Tongue (tissue), 2 donors: ENCODE results near the gene OR6C75. TPM values are rescaled to one million over a fixed set of nuclear protein-coding genes. Genes with fewer than 3 reads are reported as not detected.
"Not testable (repeated sequence)": the region's sequence is repeated elsewhere in the genome, so short reads cannot be mapped to it uniquely, and the experiment has no call there.

Experiments
- DNase-seq: peaks from one replicate; pipeline ENCODE4 v3.0.0-alpha.2; 2015
- total RNA-seq: library from RNA; depleted of rRNA; stranded (reverse); fragments of >200 nt; gene quantifications from one replicate; pipeline ENCODE4 v1.2.3, GENCODE V29; 2014

OR6C75 gene
- not detected for total RNA-seq

GRCh38 chr12:55362675-55363074 is at the start of gene OR6C75:
Gene OR6C75, plus strand, starts transcription at chr12:55362975. Its CDS starts 2,136 bp downstream, at chr12:55365111.
- no peak for DNase-seq

- no peak for DNase-seq
Observed at GRCh38 chr12:55314043-55314442, 48.7 kb upstream of the OR6C75 start, which contains the start of gene OR6C1. Gene OR6C1, plus strand, starts transcription at chr12:55314343. Its CDS starts 6,257 bp downstream, at chr12:55320600.

- no peak for DNase-seq
Observed at GRCh38 chr12:55320201-55320600, 42.6 kb upstream of the OR6C75 start.

GRCh38 chr12:55325801-55326200 is 37.0 kb upstream of the OR6C75 start:
- DNase-seq: not testable (repeated sequence)

- DNase-seq: no peak
Observed at GRCh38 chr12:55330446-55330845, 32.3 kb upstream of the OR6C75 start, which contains the start of gene OR6C3. Gene OR6C3, plus strand, starts transcription at chr12:55330746. Its CDS starts 955 bp downstream, at chr12:55331701.

- DNase-seq: no peak
Observed at GRCh38 chr12:55336002-55336401, 26.8 kb upstream of the OR6C75 start.

- not testable (repeated sequence) for DNase-seq
Observed at GRCh38 chr12:55355338-55355737, 7.4 kb upstream of the OR6C75 start.

GRCh38 chr12:55365086-55365485 is 2.3 kb downstream of the OR6C75 start:
- no peak for DNase-seq

GRCh38 chr12:55372521-55372920 is 9.7 kb downstream of the OR6C75 start:
- no peak for DNase-seq

GRCh38 chr12:55385891-55386290 is 23.1 kb downstream of the OR6C75 start:
- DNase-seq: no peak

GRCh38 chr12:55392032-55392795 is 29.4 kb downstream of the OR6C75 start:
- no peak for DNase-seq

GRCh38 chr12:55396326-55396725 is 33.6 kb downstream of the OR6C75 start:
- DNase-seq: no peak

- no peak for DNase-seq
Observed at GRCh38 chr12:55400229-55400628, 37.5 kb downstream of the OR6C75 start, which contains the start of gene OR6C65. Gene OR6C65, plus strand, starts transcription at chr12:55400529. Its CDS starts 0 bp downstream, at chr12:55400529.

GRCh38 chr12:55407866-55408265 is 45.1 kb downstream of the OR6C75 start:
- DNase-seq: no peak

- not testable (repeated sequence) for DNase-seq
Observed at GRCh38 chr12:55409133-55409532, 46.4 kb downstream of the OR6C75 start.

GRCh38 chr12:55412138-55412537 is 49.4 kb downstream of the OR6C75 start:
- not testable (repeated sequence) for DNase-seq

- not testable (repeated sequence) for DNase-seq
Observed at GRCh38 chr12:55413498-55414388, 51.0 kb downstream of the OR6C75 start.

- DNase-seq: peak; percentile 25
Observed at GRCh38 chr12:55414396-55414823, 51.6 kb downstream of the OR6C75 start.

GRCh38 chr12:55414889-55415288 is 52.1 kb downstream of the OR6C75 start:
- not testable (repeated sequence) for DNase-seq

GRCh38 chr12:55416961-55417360 is 54.2 kb downstream of the OR6C75 start:
- no peak for DNase-seq
